DMS 273 (cell line): ENCODE measurements around the gene SF3B5.
"Not testable (repeated sequence)": the region's sequence is repeated elsewhere in the genome, so short reads cannot be mapped to it uniquely, and the experiment has no call there.

Experiments used
- DNase-seq: peaks from one replicate; lab custom pipeline; 2025; ENCODE audit not compliant: unreplicated experiment; lab: John Stamatoyannopoulos, UW

The SF3B5 gene

GRCh38 chr6:144064402-144065212, 30.8 kb downstream of the SF3B5 start:
- peak; percentile 50 for DNase-seq

DNA sequence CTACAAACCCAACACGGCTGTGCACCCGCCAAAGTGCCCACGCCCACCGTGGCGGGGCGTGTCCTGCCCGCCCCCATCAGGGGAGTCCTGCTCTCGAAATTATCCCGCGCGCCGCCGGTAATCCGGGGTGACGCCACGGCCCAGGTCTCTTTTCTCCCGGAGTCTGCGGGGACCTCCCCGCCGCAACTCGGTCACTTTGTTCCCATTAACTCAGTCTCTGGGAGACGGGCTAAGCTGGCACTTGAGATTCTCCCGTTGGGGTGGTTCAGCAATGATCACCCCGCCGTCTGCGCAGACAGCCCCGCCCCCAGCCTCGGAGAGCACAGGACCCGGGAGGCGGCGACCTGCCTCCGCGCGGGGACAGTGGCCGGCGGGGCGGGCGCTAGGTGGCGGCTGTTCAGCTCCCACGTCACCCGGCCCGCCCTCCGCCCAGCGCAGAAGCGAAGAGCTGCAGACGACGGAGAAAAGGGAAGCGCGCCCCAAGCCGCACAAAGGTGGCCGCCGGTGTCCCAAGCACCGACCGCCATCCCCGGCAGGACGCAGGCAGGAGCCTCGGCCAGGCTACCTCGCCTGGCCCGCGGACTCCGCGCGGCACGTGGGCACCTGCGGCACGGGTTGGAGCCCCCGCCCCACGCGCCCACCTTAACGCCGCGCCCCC, 31.5 kb downstream of the SF3B5 start:
- peak; percentile 65 for DNase-seq

DNA sequence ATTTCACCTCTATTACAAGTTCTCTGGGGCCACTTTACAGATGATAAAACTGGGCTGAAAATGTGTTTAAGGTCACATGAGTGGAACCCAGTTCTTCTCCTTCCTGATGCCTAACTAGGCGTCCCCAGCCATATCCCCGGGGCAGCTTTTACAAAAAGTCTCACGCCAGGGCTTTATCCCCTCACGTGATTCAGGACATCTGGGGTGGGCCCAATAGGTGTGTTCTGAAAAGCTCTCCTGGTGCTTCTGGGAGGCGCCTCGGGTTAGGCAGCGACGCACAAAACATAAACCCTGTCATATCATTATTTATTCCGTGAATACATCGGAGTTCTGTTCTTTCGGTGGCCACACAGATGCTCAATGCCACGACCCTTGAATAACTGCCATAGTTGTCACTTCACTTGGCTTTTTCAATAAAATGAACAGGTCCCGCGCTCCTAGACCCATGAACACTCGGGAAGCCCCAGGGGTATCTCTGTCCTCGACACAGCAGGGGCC, 32.1 kb downstream of the SF3B5 start:
- DNase-seq: no peak

GRCh38 chr6:144062786-144063185, 32.6 kb downstream of the SF3B5 start:
- DNase-seq: no peak

GRCh38 chr6:144059139-144059538, 36.2 kb downstream of the SF3B5 start:
- no peak for DNase-seq

DNA sequence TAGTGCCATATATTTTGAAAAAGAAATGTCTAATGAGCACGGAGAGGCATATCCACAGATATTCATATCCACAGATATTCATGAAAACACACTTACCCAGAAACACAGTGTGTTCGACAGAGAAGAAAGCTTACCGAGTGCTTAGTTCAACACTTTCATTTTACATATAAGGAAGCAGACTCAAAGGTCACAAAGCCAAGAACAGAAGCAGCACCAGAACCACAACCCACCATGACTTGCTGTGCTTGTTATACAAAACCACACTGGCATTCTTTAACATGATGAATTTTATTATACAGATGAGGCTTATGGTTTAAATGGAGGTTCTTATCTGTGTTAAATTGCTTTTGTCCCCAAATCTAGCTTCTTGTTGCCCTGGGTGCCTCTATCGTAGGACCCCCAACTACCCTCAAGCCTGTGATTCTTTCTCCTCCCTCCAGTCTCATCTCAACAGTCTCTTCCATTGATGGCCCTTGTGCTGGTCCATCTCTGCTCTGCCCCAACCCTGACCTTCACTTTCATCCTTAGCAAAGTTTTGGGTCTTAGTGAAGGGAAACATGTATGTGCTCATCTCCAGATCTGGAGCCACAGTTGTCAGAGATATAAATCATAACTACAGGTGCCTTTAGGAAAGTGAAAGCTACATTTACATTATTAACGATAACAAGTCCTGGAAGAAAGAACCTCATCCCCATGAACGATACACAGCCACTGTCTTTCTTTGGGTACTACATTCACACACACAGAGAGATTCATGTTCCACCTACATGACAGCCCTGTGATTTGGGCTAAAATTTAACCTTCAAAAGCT, 40.0 kb downstream of the SF3B5 start:
- no peak for DNase-seq

GRCh38 chr6:144053601-144054000, 41.8 kb downstream of the SF3B5 start:
- DNase-seq: no peak

- DNase-seq: no peak
Measured at GRCh38 chr6:144052488-144052887, 42.9 kb downstream of the SF3B5 start.

DNA sequence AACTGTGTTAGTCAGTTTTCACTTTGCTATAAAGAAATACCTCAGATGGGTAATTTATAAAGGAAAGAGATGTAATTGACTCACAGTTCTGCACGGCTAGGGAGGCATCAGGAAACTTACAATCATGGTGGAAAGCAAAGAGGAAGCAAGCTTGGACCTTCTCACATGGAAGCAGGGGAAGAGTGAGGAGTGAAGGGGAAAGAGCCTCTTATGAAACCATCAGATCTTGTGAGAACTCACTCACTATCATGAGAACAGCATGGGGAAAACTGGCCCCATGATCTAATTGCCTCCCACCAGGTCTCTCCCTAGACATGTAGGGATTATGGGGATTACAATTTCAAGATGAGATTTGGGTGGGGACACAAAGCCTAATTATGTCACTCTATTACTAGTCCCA, 46.0 kb downstream of the SF3B5 start:
- no peak for DNase-seq

- no peak for DNase-seq
Measured at GRCh38 chr6:144047688-144048087, 47.7 kb downstream of the SF3B5 start.

DNA sequence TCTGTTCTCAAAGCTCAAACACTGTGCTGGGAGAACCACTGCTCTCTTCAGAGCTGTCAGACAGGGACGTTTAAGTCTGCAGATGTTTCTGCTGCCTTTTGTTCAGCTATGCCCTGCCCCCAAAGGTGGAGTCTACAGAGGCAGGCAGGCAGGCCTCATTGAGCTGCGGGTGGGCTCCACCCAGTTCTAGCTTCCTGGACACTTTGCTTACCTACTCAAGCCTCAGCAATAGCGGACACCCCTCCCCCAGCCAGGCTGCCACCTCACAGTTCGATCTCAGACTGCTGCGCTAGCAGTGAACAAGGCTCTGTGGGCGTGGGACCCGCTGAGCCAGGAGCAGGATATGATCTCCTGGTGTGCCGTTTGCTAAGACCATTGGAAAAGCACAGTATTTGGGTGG, 48.7 kb downstream of the SF3B5 start:
- not testable (repeated sequence) for DNase-seq

DNA sequence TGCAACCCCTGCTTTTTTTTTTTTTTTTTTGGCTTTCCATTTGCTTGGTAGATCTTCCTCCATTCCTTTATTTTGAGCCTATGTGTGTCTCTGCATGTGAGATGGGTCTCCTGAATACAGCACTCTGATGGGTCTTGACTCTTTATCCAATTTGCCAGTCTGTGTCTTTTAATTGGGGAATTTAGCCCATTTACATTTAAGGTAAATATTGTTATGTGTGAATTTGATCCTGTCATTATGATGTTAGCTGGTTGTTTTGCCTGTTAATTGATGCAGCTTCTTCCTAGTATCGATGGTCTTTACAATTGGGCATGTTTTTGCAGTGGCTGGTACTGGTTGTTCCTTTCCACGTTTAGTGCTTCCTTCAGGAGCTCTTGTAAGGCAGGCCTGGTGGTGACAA, 50.4 kb downstream of the SF3B5 start:
- not testable (repeated sequence) for DNase-seq
